ENCODE measurements around the gene USP3.
A peak's percentile ranks its signal among the peaks of the same experiment; 100 is the strongest.
"Not testable (repeated sequence)": the region's sequence is repeated elsewhere in the genome, so short reads cannot be mapped to it uniquely, and the experiment has no call there.

Gene USP3

GRCh38 chr15:63610209-63610841 lies 105.9 kb downstream of the USP3 start:
- peak; percentile 96 for DNase-seq (ENCODE audit: low spot score)

- no peak for DNase-seq (ENCODE audit: low spot score)
Measured at GRCh38 chr15:63611177-63611576, 106.8 kb downstream of the USP3 start.

- no peak for DNase-seq (ENCODE audit: low spot score)
Measured at GRCh38 chr15:63612300-63612699, 107.9 kb downstream of the USP3 start.

GRCh38 chr15:63615935-63616334 lies 111.5 kb downstream of the USP3 start:
- no peak for DNase-seq (ENCODE audit: low spot score)

- DNase-seq (ENCODE audit: low spot score), result not testable (repeated sequence)
Measured at GRCh38 chr15:63617147-63617546, 112.8 kb downstream of the USP3 start.

GRCh38 chr15:63617627-63618026 lies 113.2 kb downstream of the USP3 start:
- not testable (repeated sequence) for DNase-seq (ENCODE audit: low spot score)

GRCh38 chr15:63620760-63621159 lies 116.4 kb downstream of the USP3 start:
- not testable (repeated sequence) for DNase-seq (ENCODE audit: low spot score)

GRCh38 chr15:63623232-63623969 lies 119.0 kb downstream of the USP3 start:
- peak; percentile 84 for DNase-seq (ENCODE audit: low spot score)

- no peak for DNase-seq (ENCODE audit: low spot score)
Measured at GRCh38 chr15:63626955-63627354, 122.6 kb downstream of the USP3 start.

GRCh38 chr15:63628123-63628822 lies 123.9 kb downstream of the USP3 start:
- DNase-seq (ENCODE audit: low spot score), result peak; percentile 89

GRCh38 chr15:63630036-63630751 lies 125.8 kb downstream of the USP3 start:
- peak; percentile 17 for DNase-seq (ENCODE audit: low spot score)

GRCh38 chr15:63633312-63633711 lies 128.9 kb downstream of the USP3 start:
- no peak for DNase-seq (ENCODE audit: low spot score)

GRCh38 chr15:63634154-63634553 lies 129.8 kb downstream of the USP3 start:
- DNase-seq (ENCODE audit: low spot score), result no peak

GRCh38 chr15:63636518-63637061 lies 132.2 kb downstream of the USP3 start:
- DNase-seq (ENCODE audit: low spot score), result no peak

GRCh38 chr15:63638839-63639238 lies 134.4 kb downstream of the USP3 start:
- no peak for DNase-seq (ENCODE audit: low spot score)

GRCh38 chr15:63640146-63640545 lies 135.8 kb downstream of the USP3 start:
- DNase-seq (ENCODE audit: low spot score), result no peak
